ENCODE measurements around the gene ELMO1.

Gene ELMO1

DNA sequence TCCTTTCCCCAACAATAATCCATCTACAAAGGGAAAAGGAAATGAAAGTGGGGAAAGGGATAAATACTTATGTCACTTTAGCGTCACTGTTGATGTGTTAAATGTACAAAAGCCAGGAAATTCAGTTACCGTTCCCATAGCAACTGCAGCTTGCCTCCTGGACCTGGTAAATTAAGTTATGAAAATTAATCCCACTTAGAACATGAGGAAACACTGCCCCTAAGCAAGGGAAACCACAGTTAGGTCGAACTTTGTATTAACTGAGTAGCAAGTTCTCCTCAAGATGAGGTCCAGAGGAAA, 386.2 kb downstream of the ELMO1 start:
- no peak overlapping the region for H3K4me3 ChIP-seq (ENCODE audit: severe bottlenecking)
- DNase-seq (ENCODE audit: low spot score): no peak
- H3K27ac ChIP-seq (ENCODE audit: poor library complexity, severe bottlenecking): no peak overlapping the region
- no peaks in the 10 kb centered on the region for H3K9me3 ChIP-seq (ENCODE audit: severe bottlenecking)
- H3K27me3 ChIP-seq (ENCODE audit: insufficient read depth, poor library complexity, severe bottlenecking): no peaks in the 10 kb centered on the region
- H3K4me1 ChIP-seq (ENCODE audit: insufficient read depth, poor library complexity, severe bottlenecking): no peaks in the 10 kb centered on the region
- no peak for ATAC-seq (ENCODE audit: low read depth)
- TF ChIP-seq, protein P1, sequence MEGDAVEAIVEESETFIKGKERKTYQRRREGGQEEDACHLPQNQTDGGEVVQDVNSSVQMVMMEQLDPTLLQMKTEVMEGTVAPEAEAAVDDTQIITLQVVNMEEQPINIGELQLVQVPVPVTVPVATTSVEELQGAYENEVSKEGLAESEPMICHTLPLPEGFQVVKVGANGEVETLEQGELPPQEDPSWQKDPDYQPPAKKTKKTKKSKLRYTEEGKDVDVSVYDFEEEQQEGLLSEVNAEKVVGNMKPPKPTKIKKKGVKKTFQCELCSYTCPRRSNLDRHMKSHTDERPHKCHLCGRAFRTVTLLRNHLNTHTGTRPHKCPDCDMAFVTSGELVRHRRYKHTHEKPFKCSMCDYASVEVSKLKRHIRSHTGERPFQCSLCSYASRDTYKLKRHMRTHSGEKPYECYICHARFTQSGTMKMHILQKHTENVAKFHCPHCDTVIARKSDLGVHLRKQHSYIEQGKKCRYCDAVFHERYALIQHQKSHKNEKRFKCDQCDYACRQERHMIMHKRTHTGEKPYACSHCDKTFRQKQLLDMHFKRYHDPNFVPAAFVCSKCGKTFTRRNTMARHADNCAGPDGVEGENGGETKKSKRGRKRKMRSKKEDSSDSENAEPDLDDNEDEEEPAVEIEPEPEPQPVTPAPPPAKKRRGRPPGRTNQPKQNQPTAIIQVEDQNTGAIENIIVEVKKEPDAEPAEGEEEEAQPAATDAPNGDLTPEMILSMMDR (IDR thresholded peaks at IDR 0.05; ENCODE audit: poor library complexity, severe bottlenecking): no peak
- H3K36me3 ChIP-seq (ENCODE audit: low read depth): no peaks in the 10 kb centered on the region

- Histone ChIP-seq H3K4me3 (ENCODE audit: severe bottlenecking) (no peak overlapping the region), H3K4me1 (ENCODE audit: insufficient read depth, poor library complexity, severe bottlenecking) (no peaks in the 10 kb centered on the region), H3K27me3 (ENCODE audit: insufficient read depth, poor library complexity, severe bottlenecking) (no peaks in the 10 kb centered on the region), H3K27ac (ENCODE audit: poor library complexity, severe bottlenecking) (no peak overlapping the region), H3K36me3 (ENCODE audit: low read depth) (no peaks in the 10 kb centered on the region), H3K9me3 (ENCODE audit: severe bottlenecking) (no peaks in the 10 kb centered on the region)
- ATAC-seq (ENCODE audit: low read depth) (no peak), DNase-seq (ENCODE audit: low spot score) (no peak)
- TF ChIP-seq, protein P1 (IDR thresholded peaks at IDR 0.05; ENCODE audit: poor library complexity, severe bottlenecking): no peak
These were observed 386.7 kb downstream of the ELMO1 start for GRCh38 chr7:37061849-37062559.

DNA sequence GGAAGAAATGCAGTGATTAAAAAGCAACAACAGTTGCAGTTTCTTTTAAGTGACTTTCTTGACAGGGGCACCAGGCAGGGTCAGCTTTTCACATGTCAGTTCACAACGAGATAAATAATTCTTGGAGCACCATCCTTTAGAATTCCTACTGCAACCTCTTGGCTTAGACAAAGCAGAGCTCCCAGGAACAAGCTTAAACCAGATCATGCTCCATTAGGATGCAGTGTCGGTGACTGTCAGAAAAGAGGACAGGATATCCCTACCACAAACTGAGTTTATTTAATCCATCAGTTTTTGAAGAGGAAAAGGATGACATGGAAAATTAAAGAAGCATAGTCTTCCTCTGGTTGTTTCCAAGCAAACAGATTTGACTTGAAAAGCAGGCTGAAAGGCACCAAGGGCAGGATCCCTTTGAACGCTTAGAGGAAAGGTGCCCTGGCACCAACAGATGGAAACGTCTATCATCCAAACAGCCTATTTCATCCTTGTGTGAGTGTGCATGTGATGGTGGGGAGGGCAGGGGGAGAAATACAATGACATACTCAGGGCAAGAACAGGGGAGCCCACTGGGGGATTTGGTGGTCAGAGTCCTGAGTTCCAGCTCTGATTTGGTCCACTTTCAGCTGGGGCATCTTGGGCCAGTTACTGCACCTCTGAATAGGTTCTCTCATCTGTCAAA, 392.3 kb downstream of the ELMO1 start:
- no peak overlapping the region for H3K27ac ChIP-seq (ENCODE audit: poor library complexity, severe bottlenecking)
- H3K27me3 ChIP-seq (ENCODE audit: insufficient read depth, poor library complexity, severe bottlenecking): no peaks in the 10 kb centered on the region
- no peak overlapping the region for H3K4me3 ChIP-seq (ENCODE audit: severe bottlenecking)
- no peaks in the 10 kb centered on the region for H3K36me3 ChIP-seq (ENCODE audit: low read depth)
- H3K4me1 ChIP-seq (ENCODE audit: insufficient read depth, poor library complexity, severe bottlenecking): no peaks in the 10 kb centered on the region
- H3K9me3 ChIP-seq (ENCODE audit: severe bottlenecking): no peaks in the 10 kb centered on the region
- DNase-seq (ENCODE audit: low spot score) (no peak), ATAC-seq (ENCODE audit: low read depth) (no peak)
- TF ChIP-seq, protein P1 (IDR thresholded peaks at IDR 0.05; ENCODE audit: poor library complexity, severe bottlenecking): no peak

- no peak for ATAC-seq (ENCODE audit: low read depth)
- Histone ChIP-seq H3K27ac (ENCODE audit: poor library complexity, severe bottlenecking) (no peak overlapping the region), H3K9me3 (ENCODE audit: severe bottlenecking) (no peaks in the 10 kb centered on the region), H3K27me3 (ENCODE audit: insufficient read depth, poor library complexity, severe bottlenecking) (no peaks in the 10 kb centered on the region), H3K36me3 (ENCODE audit: low read depth) (no peaks in the 10 kb centered on the region), H3K4me1 (ENCODE audit: insufficient read depth, poor library complexity, severe bottlenecking) (no peaks in the 10 kb centered on the region), H3K4me3 (ENCODE audit: severe bottlenecking) (no peak overlapping the region)
- DNase-seq (ENCODE audit: low spot score): no peak
- TF ChIP-seq, protein P1 (IDR thresholded peaks at IDR 0.05; ENCODE audit: poor library complexity, severe bottlenecking): no peak
These were observed 393.9 kb downstream of the ELMO1 start for GRCh38 chr7:37054624-37055241.

Measured in RWPE2 (cell line).